ENCODE data around the gene PCSK2.
"Not testable (repeated sequence)": the region's sequence is repeated elsewhere in the genome, so short reads cannot be mapped to it uniquely, and the experiment has no call there.

PCSK2 gene

DNA sequence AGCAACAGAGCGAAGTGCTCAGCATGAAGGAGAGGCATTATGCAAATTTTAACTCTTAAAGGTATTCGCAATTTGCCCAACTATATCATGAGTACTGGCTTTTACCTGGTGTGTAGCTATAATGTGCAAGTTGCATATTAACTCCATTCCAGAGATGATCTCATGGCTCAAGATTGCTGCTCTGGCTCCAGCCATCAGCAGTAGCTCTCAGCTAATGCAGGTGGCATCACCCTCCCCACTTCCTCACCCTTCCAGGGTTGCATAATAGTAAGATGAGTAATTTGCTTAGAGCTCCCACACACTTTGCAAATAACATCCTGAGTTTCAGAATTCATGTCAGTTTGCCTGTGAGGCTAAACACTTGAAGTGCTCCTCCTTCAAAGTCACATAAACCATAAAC is 15.9 kb upstream of the PCSK2 start:
- Histone ChIP-seq H3K4me3 (ENCODE audit: insufficient read depth, low read depth, low read length) (no peak overlapping the region), H3K27ac (ENCODE audit: insufficient read depth, low read depth, low read length, poor library complexity, severe bottlenecking) (no peak overlapping the region), H3K9me3 (ENCODE audit: control insufficient read depth, low read length) (no peaks in the 10 kb centered on the region), H3K4me1 (ENCODE audit: control insufficient read depth, insufficient read depth, low read length) (no peaks in the 10 kb centered on the region), H3K27me3 (ENCODE audit: control insufficient read depth, insufficient read depth, low read length, poor library complexity, severe bottlenecking) (no peaks in the 10 kb centered on the region), H3K36me3 (ENCODE audit: control insufficient read depth, insufficient read depth, low read length) (no peaks in the 10 kb centered on the region)
- WGBS, 2 experiments: 97 to 100% methylated on average over 2 of the region's 2 CpGs

DNA sequence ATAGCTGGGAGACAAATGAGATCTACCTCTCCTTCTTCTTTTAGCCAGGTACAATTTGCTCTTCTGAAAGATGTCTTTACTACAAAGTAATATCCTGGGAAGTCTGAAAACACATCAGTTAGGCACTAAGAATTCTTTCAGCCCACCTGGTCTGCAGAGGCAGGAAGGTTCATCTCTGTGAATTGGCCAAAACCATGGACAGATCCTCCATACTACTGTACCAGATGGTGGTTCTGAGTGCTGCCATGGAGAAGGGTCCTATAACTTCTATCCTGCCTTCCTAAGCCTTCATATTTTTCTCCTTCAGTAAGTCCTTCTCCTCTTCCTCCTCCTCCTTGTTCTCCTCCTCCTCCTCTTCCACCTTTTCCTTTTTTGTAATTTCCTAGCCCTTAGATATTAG is 11.7 kb upstream of the PCSK2 start:
- Histone ChIP-seq H3K9me3 (ENCODE audit: control insufficient read depth, low read length) (no peaks in the 10 kb centered on the region), H3K36me3 (ENCODE audit: control insufficient read depth, insufficient read depth, low read length) (no peaks in the 10 kb centered on the region), H3K4me1 (ENCODE audit: control insufficient read depth, insufficient read depth, low read length) (no peaks in the 10 kb centered on the region), H3K4me3 (ENCODE audit: insufficient read depth, low read depth, low read length) (no peak overlapping the region), H3K27me3 (ENCODE audit: control insufficient read depth, insufficient read depth, low read length, poor library complexity, severe bottlenecking) (no peaks in the 10 kb centered on the region), H3K27ac (ENCODE audit: insufficient read depth, low read depth, low read length, poor library complexity, severe bottlenecking) (no peak overlapping the region)

DNA sequence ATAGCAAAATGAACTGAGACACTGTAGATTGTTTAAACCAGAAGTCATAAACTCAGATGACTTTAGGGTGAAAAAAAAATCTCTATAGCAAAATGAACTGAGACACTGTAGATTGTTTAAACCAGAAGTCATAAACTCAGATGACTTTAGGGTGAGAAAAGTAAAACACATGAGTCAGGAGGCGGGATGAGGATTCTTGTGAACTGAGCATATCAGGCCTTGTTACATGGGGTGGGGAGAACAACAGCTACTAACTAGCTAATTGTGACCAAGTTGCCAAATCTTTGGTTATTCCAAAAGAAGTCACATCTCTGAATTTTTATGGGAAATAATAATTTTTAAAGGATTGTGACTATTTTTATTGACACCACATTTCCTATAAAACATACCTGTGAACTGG is 7.0 kb upstream of the PCSK2 start:
- not testable (repeated sequence) for H3K27me3 ChIP-seq (ENCODE audit: control insufficient read depth, insufficient read depth, low read length, poor library complexity, severe bottlenecking); H3K9me3 ChIP-seq (ENCODE audit: control insufficient read depth, low read length); H3K4me1 ChIP-seq (ENCODE audit: control insufficient read depth, insufficient read depth, low read length); H3K36me3 ChIP-seq (ENCODE audit: control insufficient read depth, insufficient read depth, low read length); H3K4me3 ChIP-seq (ENCODE audit: insufficient read depth, low read depth, low read length); H3K27ac ChIP-seq (ENCODE audit: insufficient read depth, low read depth, low read length, poor library complexity, severe bottlenecking)
- WGBS, 2 experiments: 93 to 100% methylated on average over 1 of the region's 1 CpG

GRCh38 chr20:17223553-17223952 is 3.3 kb upstream of the PCSK2 start:
- Histone ChIP-seq H3K27me3 (ENCODE audit: control insufficient read depth, insufficient read depth, low read length, poor library complexity, severe bottlenecking) (peaks cover 39% of the 10 kb centered on the region), H3K4me1 (ENCODE audit: control insufficient read depth, insufficient read depth, low read length) (peaks cover 19% of the 10 kb centered on the region), H3K4me3 (ENCODE audit: insufficient read depth, low read depth, low read length) (no peak overlapping the region), H3K36me3 (ENCODE audit: control insufficient read depth, insufficient read depth, low read length) (no peaks in the 10 kb centered on the region), H3K9me3 (ENCODE audit: control insufficient read depth, low read length) (no peaks in the 10 kb centered on the region), H3K27ac (ENCODE audit: insufficient read depth, low read depth, low read length, poor library complexity, severe bottlenecking) (no peak overlapping the region)
- 91 to 95% methylated on average over 3 of the region's 3 CpGs for WGBS, 2 experiments

DNA sequence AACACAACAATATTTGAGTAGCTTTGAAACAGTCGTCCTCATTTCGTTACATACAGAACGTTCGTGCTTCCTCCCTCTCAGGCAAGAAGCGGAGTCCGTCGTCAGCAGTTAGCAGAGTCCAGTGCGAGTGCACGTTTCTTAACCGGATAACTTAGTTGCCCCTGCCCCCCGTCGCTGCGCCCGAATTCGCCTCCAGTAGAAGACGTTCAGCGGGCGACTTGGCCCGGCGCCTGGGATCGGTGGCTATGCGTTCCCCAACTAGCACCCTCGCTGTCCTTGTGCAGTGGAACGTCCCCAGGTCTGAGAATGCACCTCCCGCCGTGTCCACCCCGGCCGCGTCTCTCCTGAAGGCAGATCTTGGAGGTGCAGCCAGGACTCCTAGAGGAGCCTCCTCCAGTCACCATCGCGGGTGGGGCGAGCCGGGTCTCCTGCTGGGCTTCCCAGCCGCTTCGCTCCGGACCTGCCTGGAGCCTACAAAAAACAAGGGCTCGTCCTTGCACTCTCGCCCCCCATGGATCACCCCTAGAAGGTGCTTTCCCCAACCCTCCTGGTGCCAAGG is 910 bp upstream of the PCSK2 start:
- no peaks in the 10 kb centered on the region for H3K9me3 ChIP-seq (ENCODE audit: control insufficient read depth, low read length)
- H3K4me3 ChIP-seq (ENCODE audit: insufficient read depth, low read depth, low read length): peak overlapping the region; percentile 46
- no peaks in the 10 kb centered on the region for H3K36me3 ChIP-seq (ENCODE audit: control insufficient read depth, insufficient read depth, low read length)
- peaks cover 53% of the 10 kb centered on the region for H3K27me3 ChIP-seq (ENCODE audit: control insufficient read depth, insufficient read depth, low read length, poor library complexity, severe bottlenecking)
- WGBS, 2 experiments: 1% methylated on average over 36 to 38 of the region's 38 CpGs
- H3K4me1 ChIP-seq (ENCODE audit: control insufficient read depth, insufficient read depth, low read length): peaks cover 33% of the 10 kb centered on the region
- no peak overlapping the region for H3K27ac ChIP-seq (ENCODE audit: insufficient read depth, low read depth, low read length, poor library complexity, severe bottlenecking)

DNA sequence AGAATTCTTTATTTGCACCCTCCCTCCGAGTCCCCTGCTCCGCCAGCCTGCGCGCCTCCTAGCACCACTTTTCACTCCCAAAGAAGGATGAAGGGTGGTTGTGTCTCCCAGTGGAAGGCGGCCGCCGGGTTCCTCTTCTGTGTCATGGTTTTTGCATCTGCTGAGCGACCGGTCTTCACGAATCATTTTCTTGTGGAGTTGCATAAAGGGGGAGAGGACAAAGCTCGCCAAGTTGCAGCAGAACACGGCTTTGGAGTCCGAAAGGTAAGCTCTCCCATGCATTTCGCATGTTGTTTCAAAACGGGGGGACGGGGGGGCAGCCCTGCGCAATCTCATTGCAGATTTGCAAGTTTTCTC is 357 bp downstream of the PCSK2 start:
- Histone ChIP-seq H3K27me3 (ENCODE audit: control insufficient read depth, insufficient read depth, low read length, poor library complexity, severe bottlenecking) (peaks cover 53% of the 10 kb centered on the region), H3K4me1 (ENCODE audit: control insufficient read depth, insufficient read depth, low read length) (peaks cover 33% of the 10 kb centered on the region), H3K27ac (ENCODE audit: insufficient read depth, low read depth, low read length, poor library complexity, severe bottlenecking) (no peak overlapping the region), H3K9me3 (ENCODE audit: control insufficient read depth, low read length) (no peaks in the 10 kb centered on the region), H3K4me3 (ENCODE audit: insufficient read depth, low read depth, low read length) (peak overlapping the region; percentile 23), H3K36me3 (ENCODE audit: control insufficient read depth, insufficient read depth, low read length) (no peaks in the 10 kb centered on the region)
- WGBS, 2 experiments: 1 to 2% methylated on average over 16 to 17 of the region's 17 CpGs

DNA sequence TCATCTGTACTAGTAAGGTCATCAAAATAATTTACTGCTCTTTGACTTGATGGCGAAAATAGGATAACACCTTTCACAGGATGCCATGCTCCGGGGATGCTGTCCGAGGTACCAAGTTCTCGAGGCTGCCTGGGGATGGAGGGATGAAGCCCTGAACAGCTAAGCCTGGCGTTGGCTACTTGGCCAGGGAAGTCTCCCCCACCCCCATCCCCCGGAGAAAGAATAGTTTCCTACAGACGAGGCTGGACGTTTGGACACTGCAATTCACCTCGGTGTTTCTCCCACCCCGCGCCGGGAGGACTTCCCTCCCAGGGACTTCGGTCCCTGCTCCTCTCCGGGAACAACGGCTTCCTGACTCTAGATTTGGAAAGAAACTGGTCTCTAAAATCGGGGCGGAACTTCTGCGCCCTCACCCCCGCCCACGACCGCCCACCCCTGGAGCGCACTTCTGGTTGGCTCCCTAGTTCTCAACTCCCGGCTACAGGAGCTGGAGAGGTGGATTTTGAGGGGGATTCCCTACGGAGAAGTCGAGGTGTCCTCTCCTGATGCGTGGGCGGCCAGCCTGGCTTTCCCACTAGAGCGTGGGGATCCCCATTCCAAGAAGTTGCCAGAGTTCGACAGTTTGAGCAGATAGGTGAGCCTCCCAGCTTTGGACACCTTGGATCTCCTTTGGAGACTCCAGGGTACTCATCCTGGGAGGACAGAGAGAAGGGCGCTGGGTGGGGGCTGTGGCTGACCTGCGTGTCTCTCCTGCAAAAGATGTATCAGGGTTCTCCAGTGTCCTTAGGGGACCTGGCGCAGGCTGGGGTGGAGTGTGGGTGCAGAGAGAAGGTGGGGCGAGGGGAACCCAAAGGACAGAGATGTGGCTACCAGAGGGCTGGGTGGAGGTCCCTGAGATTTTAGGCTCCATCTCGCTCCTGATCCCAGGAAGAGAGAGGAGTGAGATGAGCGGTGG is 1.1 kb downstream of the PCSK2 start:
- Histone ChIP-seq H3K9me3 (ENCODE audit: control insufficient read depth, low read length) (no peaks in the 10 kb centered on the region), H3K36me3 (ENCODE audit: control insufficient read depth, insufficient read depth, low read length) (no peaks in the 10 kb centered on the region), H3K27ac (ENCODE audit: insufficient read depth, low read depth, low read length, poor library complexity, severe bottlenecking) (no peak overlapping the region), H3K4me1 (ENCODE audit: control insufficient read depth, insufficient read depth, low read length) (peaks cover 33% of the 10 kb centered on the region), H3K4me3 (ENCODE audit: insufficient read depth, low read depth, low read length) (peak overlapping the region; percentile 29), H3K27me3 (ENCODE audit: control insufficient read depth, insufficient read depth, low read length, poor library complexity, severe bottlenecking) (peaks cover 53% of the 10 kb centered on the region)
- 5 to 6% methylated on average over 35 of the region's 35 CpGs for WGBS, 2 experiments

- 0 to 1% methylated on average over 25 of the region's 25 CpGs for WGBS, 2 experiments
- Histone ChIP-seq H3K9me3 (ENCODE audit: control insufficient read depth, low read length) (no peaks in the 10 kb centered on the region), H3K36me3 (ENCODE audit: control insufficient read depth, insufficient read depth, low read length) (no peaks in the 10 kb centered on the region), H3K4me1 (ENCODE audit: control insufficient read depth, insufficient read depth, low read length) (peaks cover 33% of the 10 kb centered on the region), H3K27ac (ENCODE audit: insufficient read depth, low read depth, low read length, poor library complexity, severe bottlenecking) (no peak overlapping the region), H3K27me3 (ENCODE audit: control insufficient read depth, insufficient read depth, low read length, poor library complexity, severe bottlenecking) (peaks cover 53% of the 10 kb centered on the region), H3K4me3 (ENCODE audit: insufficient read depth, low read depth, low read length) (peak overlapping the region; percentile 29)
Observed at GRCh38 chr20:17228624-17229061, 1.8 kb downstream of the PCSK2 start.

- no peaks in the 10 kb centered on the region for H3K9me3 ChIP-seq (ENCODE audit: control insufficient read depth, low read length)
- peaks cover 33% of the 10 kb centered on the region for H3K4me1 ChIP-seq (ENCODE audit: control insufficient read depth, insufficient read depth, low read length)
- no peak overlapping the region for H3K27ac ChIP-seq (ENCODE audit: insufficient read depth, low read depth, low read length, poor library complexity, severe bottlenecking)
- H3K4me3 ChIP-seq (ENCODE audit: insufficient read depth, low read depth, low read length): no peak overlapping the region
- H3K36me3 ChIP-seq (ENCODE audit: control insufficient read depth, insufficient read depth, low read length): no peaks in the 10 kb centered on the region
- WGBS, 2 experiments: 11 to 20% methylated on average over 1 of the region's 1 CpG
- peaks cover 51% of the 10 kb centered on the region for H3K27me3 ChIP-seq (ENCODE audit: control insufficient read depth, insufficient read depth, low read length, poor library complexity, severe bottlenecking)
Observed at GRCh38 chr20:17229256-17229655, 2.4 kb downstream of the PCSK2 start.

- Histone ChIP-seq H3K4me1 (ENCODE audit: control insufficient read depth, insufficient read depth, low read length) (peaks cover 13% of the 10 kb centered on the region), H3K27ac (ENCODE audit: insufficient read depth, low read depth, low read length, poor library complexity, severe bottlenecking) (no peak overlapping the region), H3K36me3 (ENCODE audit: control insufficient read depth, insufficient read depth, low read length) (no peaks in the 10 kb centered on the region), H3K27me3 (ENCODE audit: control insufficient read depth, insufficient read depth, low read length, poor library complexity, severe bottlenecking) (peaks cover 13% of the 10 kb centered on the region), H3K9me3 (ENCODE audit: control insufficient read depth, low read length) (no peaks in the 10 kb centered on the region), H3K4me3 (ENCODE audit: insufficient read depth, low read depth, low read length) (no peak overlapping the region)
- 90 to 94% methylated on average over 4 of the region's 4 CpGs for WGBS, 2 experiments
Observed at GRCh38 chr20:17233626-17234025, 6.8 kb downstream of the PCSK2 start.
